ENCODE results near the gene PPP3CA.

Gene PPP3CA

GRCh38 chr4:101156619-101157310 lies 190.6 kb downstream of the PPP3CA start:
- H3K36me3 ChIP-seq (ENCODE audit: insufficient read depth, low read length) = no peaks in the 10 kb centered on the region
- H3K4me1 ChIP-seq (ENCODE audit: insufficient read depth, low read length) = peaks cover 62% of the 10 kb centered on the region
- no peaks in the 10 kb centered on the region for H3K27me3 ChIP-seq (ENCODE audit: insufficient read depth, low read length)
- H3K9me3 ChIP-seq (ENCODE audit: insufficient read depth, low read depth, low read length) = no peaks in the 10 kb centered on the region
- H3K9ac ChIP-seq (ENCODE audit: low read depth, low read length) = no peak overlapping the region
- WGBS = 84% methylated on average over 6 of the region's 6 CpGs
- no peak overlapping the region for H3K4me3 ChIP-seq (ENCODE audit: low read length)
- H3K27ac ChIP-seq (ENCODE audit: low read depth, low read length) = no peak overlapping the region

GRCh38 chr4:101155945-101156344 lies 191.4 kb downstream of the PPP3CA start:
- H3K27ac ChIP-seq (ENCODE audit: low read depth, low read length) = 0 out of 2 replicates have a peak overlapping the region, but pooled peaks have one; percentile 21

GRCh38 chr4:101155368-101155767 lies 192.0 kb downstream of the PPP3CA start:
- no peak overlapping the region for H3K9ac ChIP-seq (ENCODE audit: low read depth, low read length)
- no peaks in the 10 kb centered on the region for H3K27me3 ChIP-seq (ENCODE audit: insufficient read depth, low read length)
- H3K9me3 ChIP-seq (ENCODE audit: insufficient read depth, low read depth, low read length) = no peaks in the 10 kb centered on the region
- H3K27ac ChIP-seq (ENCODE audit: low read depth, low read length) = no peak overlapping the region
- no peak overlapping the region for H3K4me3 ChIP-seq (ENCODE audit: low read length)
- no peaks in the 10 kb centered on the region for H3K36me3 ChIP-seq (ENCODE audit: insufficient read depth, low read length)
- peaks cover 62% of the 10 kb centered on the region for H3K4me1 ChIP-seq (ENCODE audit: insufficient read depth, low read length)

More at GRCh38 chr4:101155945-101156344, 191.4 kb downstream of the PPP3CA start:
- H3K9me3 ChIP-seq (ENCODE audit: insufficient read depth, low read depth, low read length) = no peaks in the 10 kb centered on the region
- H3K9ac ChIP-seq (ENCODE audit: low read depth, low read length) = no peak overlapping the region
- peaks cover 62% of the 10 kb centered on the region for H3K4me1 ChIP-seq (ENCODE audit: insufficient read depth, low read length)
- H3K4me3 ChIP-seq (ENCODE audit: low read length) = no peak overlapping the region
- 89% methylated on average over 1 of the region's 1 CpG for WGBS
- no peaks in the 10 kb centered on the region for H3K36me3 ChIP-seq (ENCODE audit: insufficient read depth, low read length)
- no peaks in the 10 kb centered on the region for H3K27me3 ChIP-seq (ENCODE audit: insufficient read depth, low read length)

- Histone ChIP-seq H3K36me3 (ENCODE audit: insufficient read depth, low read length) (no peaks in the 10 kb centered on the region), H3K4me1 (ENCODE audit: insufficient read depth, low read length) (peaks cover 55% of the 10 kb centered on the region), H3K27ac (ENCODE audit: low read depth, low read length) (peak overlapping the region; percentile 37; the same call in 1 of the 2 replicates), H3K9ac (ENCODE audit: low read depth, low read length) (no peak overlapping the region), H3K9me3 (ENCODE audit: insufficient read depth, low read depth, low read length) (no peaks in the 10 kb centered on the region), H3K4me3 (ENCODE audit: low read length) (no peak overlapping the region), H3K27me3 (ENCODE audit: insufficient read depth, low read length) (no peaks in the 10 kb centered on the region)
Observed at GRCh38 chr4:101153653-101154052, 193.7 kb downstream of the PPP3CA start.

GRCh38 chr4:101152521-101152920 lies 194.8 kb downstream of the PPP3CA start:
- no peak overlapping the region for H3K27ac ChIP-seq (ENCODE audit: low read depth, low read length)
- H3K27me3 ChIP-seq (ENCODE audit: insufficient read depth, low read length) = no peaks in the 10 kb centered on the region
- H3K4me1 ChIP-seq (ENCODE audit: insufficient read depth, low read length) = peaks cover 48% of the 10 kb centered on the region
- H3K9ac ChIP-seq (ENCODE audit: low read depth, low read length) = no peak overlapping the region
- WGBS = over 99% methylated on average over 3 of the region's 3 CpGs
- no peaks in the 10 kb centered on the region for H3K36me3 ChIP-seq (ENCODE audit: insufficient read depth, low read length)
- no peaks in the 10 kb centered on the region for H3K9me3 ChIP-seq (ENCODE audit: insufficient read depth, low read depth, low read length)
- H3K4me3 ChIP-seq (ENCODE audit: low read length) = no peak overlapping the region

GRCh38 chr4:101148551-101148950 lies 198.8 kb downstream of the PPP3CA start:
- no peak overlapping the region for H3K9ac ChIP-seq (ENCODE audit: low read depth, low read length)
- H3K4me1 ChIP-seq (ENCODE audit: insufficient read depth, low read length) = peaks cover 17% of the 10 kb centered on the region; the same call in 1 of the 2 replicates
- no peak overlapping the region for H3K4me3 ChIP-seq (ENCODE audit: low read length)
- WGBS = 85% methylated on average over 3 of the region's 3 CpGs
- H3K9me3 ChIP-seq (ENCODE audit: insufficient read depth, low read depth, low read length) = no peaks in the 10 kb centered on the region
- H3K27ac ChIP-seq (ENCODE audit: low read depth, low read length) = no peak overlapping the region
- H3K27me3 ChIP-seq (ENCODE audit: insufficient read depth, low read length) = no peaks in the 10 kb centered on the region
- no peaks in the 10 kb centered on the region for H3K36me3 ChIP-seq (ENCODE audit: insufficient read depth, low read length)

GRCh38 chr4:101147283-101147682 lies 200.0 kb downstream of the PPP3CA start:
- Histone ChIP-seq H3K27ac (ENCODE audit: low read depth, low read length) (no peak overlapping the region), H3K36me3 (ENCODE audit: insufficient read depth, low read length) (no peaks in the 10 kb centered on the region), H3K4me3 (ENCODE audit: low read length) (no peak overlapping the region)

GRCh38 chr4:101145021-101145420 lies 202.3 kb downstream of the PPP3CA start:
- H3K36me3 ChIP-seq (ENCODE audit: insufficient read depth, low read length) = no peaks in the 10 kb centered on the region
- no peaks in the 10 kb centered on the region for H3K27me3 ChIP-seq (ENCODE audit: insufficient read depth, low read length)
- H3K9me3 ChIP-seq (ENCODE audit: insufficient read depth, low read depth, low read length) = no peaks in the 10 kb centered on the region
- no peak overlapping the region for H3K27ac ChIP-seq (ENCODE audit: low read depth, low read length)
- H3K4me1 ChIP-seq (ENCODE audit: insufficient read depth, low read length) = peaks cover 11% of the 10 kb centered on the region; the same call in 1 of the 2 replicates
- H3K9ac ChIP-seq (ENCODE audit: low read depth, low read length) = no peak overlapping the region
- H3K4me3 ChIP-seq (ENCODE audit: low read length) = no peak overlapping the region

More at GRCh38 chr4:101147283-101147682, 200.0 kb downstream of the PPP3CA start:
- Histone ChIP-seq H3K9ac (ENCODE audit: low read depth, low read length) (no peak overlapping the region), H3K27me3 (ENCODE audit: insufficient read depth, low read length) (no peaks in the 10 kb centered on the region), H3K4me1 (ENCODE audit: insufficient read depth, low read length) (peaks cover 6% of the 10 kb centered on the region; the same call in 1 of the 2 replicates), H3K9me3 (ENCODE audit: insufficient read depth, low read depth, low read length) (no peaks in the 10 kb centered on the region)

- Histone ChIP-seq H3K9me3 (ENCODE audit: insufficient read depth, low read depth, low read length) (no peaks in the 10 kb centered on the region), H3K4me1 (ENCODE audit: insufficient read depth, low read length) (peaks cover 15% of the 10 kb centered on the region), H3K9ac (ENCODE audit: low read depth, low read length) (no peak overlapping the region), H3K27me3 (ENCODE audit: insufficient read depth, low read length) (no peaks in the 10 kb centered on the region), H3K36me3 (ENCODE audit: insufficient read depth, low read length) (no peaks in the 10 kb centered on the region), H3K4me3 (ENCODE audit: low read length) (no peak overlapping the region), H3K27ac (ENCODE audit: low read depth, low read length) (no peak overlapping the region)
- WGBS = 89% methylated on average over 2 of the region's 4 CpGs
Observed at GRCh38 chr4:101142259-101142658, 205.1 kb downstream of the PPP3CA start.

GRCh38 chr4:101141855-101142254 lies 205.5 kb downstream of the PPP3CA start:
- H3K9me3 ChIP-seq (ENCODE audit: insufficient read depth, low read depth, low read length) = no peaks in the 10 kb centered on the region

GRCh38 chr4:101141230-101141629 lies 206.1 kb downstream of the PPP3CA start:
- peaks cover 17% of the 10 kb centered on the region for H3K4me1 ChIP-seq (ENCODE audit: insufficient read depth, low read length)
- no peaks in the 10 kb centered on the region for H3K9me3 ChIP-seq (ENCODE audit: insufficient read depth, low read depth, low read length)
- H3K36me3 ChIP-seq (ENCODE audit: insufficient read depth, low read length) = no peaks in the 10 kb centered on the region
- H3K27me3 ChIP-seq (ENCODE audit: insufficient read depth, low read length) = no peaks in the 10 kb centered on the region
- no peak overlapping the region for H3K9ac ChIP-seq (ENCODE audit: low read depth, low read length)
- WGBS = 92% methylated on average over 5 of the region's 5 CpGs
- H3K4me3 ChIP-seq (ENCODE audit: low read length) = no peak overlapping the region
- no peak overlapping the region for H3K27ac ChIP-seq (ENCODE audit: low read depth, low read length)

More at GRCh38 chr4:101141855-101142254, 205.5 kb downstream of the PPP3CA start:
- Histone ChIP-seq H3K36me3 (ENCODE audit: insufficient read depth, low read length) (no peaks in the 10 kb centered on the region), H3K4me3 (ENCODE audit: low read length) (no peak overlapping the region), H3K9ac (ENCODE audit: low read depth, low read length) (no peak overlapping the region), H3K27ac (ENCODE audit: low read depth, low read length) (no peak overlapping the region), H3K4me1 (ENCODE audit: insufficient read depth, low read length) (peaks cover 17% of the 10 kb centered on the region), H3K27me3 (ENCODE audit: insufficient read depth, low read length) (no peaks in the 10 kb centered on the region)
- no CpG with 5 or more reads among the region's 4 CpGs for WGBS

GRCh38 chr4:101140228-101140627 lies 207.1 kb downstream of the PPP3CA start:
- Histone ChIP-seq H3K4me3 (ENCODE audit: low read length) (no peak overlapping the region), H3K27me3 (ENCODE audit: insufficient read depth, low read length) (no peaks in the 10 kb centered on the region), H3K9me3 (ENCODE audit: insufficient read depth, low read depth, low read length) (no peaks in the 10 kb centered on the region), H3K4me1 (ENCODE audit: insufficient read depth, low read length) (peaks cover 17% of the 10 kb centered on the region), H3K9ac (ENCODE audit: low read depth, low read length) (no peak overlapping the region), H3K36me3 (ENCODE audit: insufficient read depth, low read length) (no peaks in the 10 kb centered on the region), H3K27ac (ENCODE audit: low read depth, low read length) (no peak overlapping the region)

Measured in HUES64 (cell line).